HEK293 (cell line): ENCODE measurements around the gene PTRH1.

Source experiments
- GLIS1 ChIP-seq: fragments of 450-650 bp; formaldehyde crosslinking; IDR thresholded peaks from 2 replicates; pipeline ENCODE4 v1.5.1; 2016; ENCODE audit warnings: missing biosample characterization, missing genetic modification characterization
- KLF1 ChIP-seq: fragments of 450-650 bp; formaldehyde crosslinking; IDR thresholded peaks from 2 replicates; pipeline ENCODE4 v1.5.1; 2016; ENCODE audit warnings: missing biosample characterization, missing genetic modification characterization
- ZBTB17 ChIP-seq: fragments of 450-650 bp; formaldehyde crosslinking; IDR thresholded peaks from 2 replicates; pipeline ENCODE4 v1.5.1; 2016; ENCODE audit warnings: missing biosample characterization, missing genetic modification characterization
- ZFP37 ChIP-seq: fragments of 450-650 bp; formaldehyde crosslinking; IDR thresholded peaks from 2 replicates; pipeline ENCODE4 v1.5.1; 2016; ENCODE audit warnings: missing biosample characterization, missing genetic modification characterization
- ZNF23 ChIP-seq: fragments of 450-650 bp; formaldehyde crosslinking; IDR thresholded peaks from 2 replicates; pipeline ENCODE4 v1.5.1; 2016; ENCODE audit warnings: missing biosample characterization, missing genetic modification characterization, borderline replicate concordance
- ZNF600 ChIP-seq: fragments of 450-650 bp; formaldehyde crosslinking; IDR thresholded peaks from 2 replicates; pipeline ENCODE4 v1.5.1; 2016; ENCODE audit warnings: missing biosample characterization, missing genetic modification characterization
- ZNF629 ChIP-seq: fragments of 450-650 bp; formaldehyde crosslinking; IDR thresholded peaks from 2 replicates; pipeline ENCODE4 v1.5.1; 2017; ENCODE audit warnings: missing biosample characterization, missing genetic modification characterization
- ZNF76 ChIP-seq: fragments of 450-650 bp; formaldehyde crosslinking; IDR thresholded peaks from 2 replicates; pipeline ENCODE4; 2016; ENCODE audit warnings: low read depth, missing biosample characterization, missing genetic modification characterization, borderline replicate concordance
- ZNF843 ChIP-seq: fragments of 450-650 bp; formaldehyde crosslinking; IDR thresholded peaks from 2 replicates; pipeline ENCODE4 v1.5.1; 2016; ENCODE audit warnings: missing biosample characterization, missing genetic modification characterization
- ZXDB ChIP-seq: fragments of 450-650 bp; formaldehyde crosslinking; IDR thresholded peaks from 2 replicates; pipeline ENCODE4 v1.5.1; 2016; ENCODE audit warnings: missing biosample characterization, missing genetic modification characterization
- TF ChIP-seq, protein P1 (sequence below): fragments of 450-650 bp; formaldehyde crosslinking; IDR thresholded peaks from 2 replicates; pipeline ENCODE4 v1.5.1; 2016; ENCODE audit warnings: missing biosample characterization, missing genetic modification characterization, borderline replicate concordance
- TF ChIP-seq, protein P2 (sequence below): fragments of 450-650 bp; formaldehyde crosslinking; IDR thresholded peaks from 2 replicates; pipeline ENCODE4 v1.5.1; 2016; ENCODE audit warnings: missing biosample characterization, missing genetic modification characterization, low read depth
- TF ChIP-seq, protein P3 (sequence below): fragments of 450-650 bp; formaldehyde crosslinking; IDR thresholded peaks from 2 replicates; pipeline ENCODE4 v1.5.1; 2016; ENCODE audit warnings: missing biosample characterization, missing genetic modification characterization
- TF ChIP-seq, protein P4 (sequence below): fragments of 450-650 bp; formaldehyde crosslinking; optimal IDR thresholded peaks from 2 replicates; pipeline ENCODE3; 2016; ENCODE audit warnings: missing biosample characterization, mild to moderate bottlenecking, missing genetic modification characterization
- TF ChIP-seq, protein P5 (sequence below): fragments of 450-650 bp; formaldehyde crosslinking; IDR thresholded peaks from 2 replicates; pipeline ENCODE4 v1.5.1; 2016; ENCODE audit warnings: missing biosample characterization, missing genetic modification characterization
- TF ChIP-seq, protein P6 (sequence below): fragments of 450-650 bp; formaldehyde crosslinking; IDR thresholded peaks from 2 replicates; pipeline ENCODE4 v1.5.1; 2016; ENCODE audit warnings: missing biosample characterization, missing genetic modification characterization
- TF ChIP-seq, protein P7 (sequence below): fragments of 450-650 bp; formaldehyde crosslinking; IDR thresholded peaks from 2 replicates; pipeline ENCODE4 v1.5.1; 2016; ENCODE audit warnings: missing biosample characterization, missing genetic modification characterization
- TF ChIP-seq, protein P8 (sequence below): fragments of 450-650 bp; formaldehyde crosslinking; IDR thresholded peaks from 2 replicates; pipeline ENCODE4 v1.5.1; 2016; ENCODE audit warnings: missing biosample characterization, missing genetic modification characterization

Gene PTRH1

DNA sequence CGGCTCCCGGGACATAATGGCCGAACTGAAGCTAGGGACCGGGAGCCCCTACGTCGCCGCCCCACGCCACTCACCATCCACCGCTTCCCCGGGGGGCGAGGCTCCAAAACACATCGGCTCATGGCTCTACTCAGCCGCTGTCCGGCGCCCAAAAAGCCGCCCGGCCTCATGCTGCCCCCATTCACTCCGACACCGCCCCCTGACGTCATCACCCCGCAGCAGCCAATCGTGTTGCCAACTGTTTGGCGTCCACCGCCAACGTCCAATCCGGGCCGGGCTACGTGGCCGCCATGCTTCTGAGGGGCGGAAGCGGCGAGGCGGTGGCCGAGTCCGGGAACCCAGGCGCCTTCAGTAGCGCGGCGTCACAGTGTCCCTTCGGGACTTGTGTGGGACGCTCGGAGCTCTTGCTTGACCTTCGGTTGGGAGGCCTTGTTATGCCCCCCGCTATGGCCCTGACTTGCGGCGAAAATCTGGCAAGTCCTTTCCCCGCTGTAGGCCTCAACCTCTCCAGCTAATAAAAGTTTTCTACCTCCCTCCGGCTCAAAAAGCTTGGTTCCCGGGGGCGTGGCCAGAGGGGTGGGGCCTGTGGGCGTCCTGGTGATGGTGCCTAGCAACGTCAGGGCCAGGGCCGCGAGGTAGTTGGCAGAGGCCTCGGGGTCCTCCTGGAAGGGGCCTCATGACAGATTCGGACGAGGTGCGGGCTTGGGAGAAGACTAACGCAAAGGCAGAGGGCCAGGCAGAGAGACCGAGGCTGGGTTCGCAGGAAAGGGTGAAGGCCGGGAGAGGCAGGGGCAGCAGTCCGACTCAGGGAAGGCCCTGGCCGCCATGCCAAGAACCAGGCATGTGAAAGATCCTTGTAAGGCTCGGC lies at the start of gene PTRH1, which contains the start of gene TTC16 (continued):
- TF ChIP-seq, protein P1, sequence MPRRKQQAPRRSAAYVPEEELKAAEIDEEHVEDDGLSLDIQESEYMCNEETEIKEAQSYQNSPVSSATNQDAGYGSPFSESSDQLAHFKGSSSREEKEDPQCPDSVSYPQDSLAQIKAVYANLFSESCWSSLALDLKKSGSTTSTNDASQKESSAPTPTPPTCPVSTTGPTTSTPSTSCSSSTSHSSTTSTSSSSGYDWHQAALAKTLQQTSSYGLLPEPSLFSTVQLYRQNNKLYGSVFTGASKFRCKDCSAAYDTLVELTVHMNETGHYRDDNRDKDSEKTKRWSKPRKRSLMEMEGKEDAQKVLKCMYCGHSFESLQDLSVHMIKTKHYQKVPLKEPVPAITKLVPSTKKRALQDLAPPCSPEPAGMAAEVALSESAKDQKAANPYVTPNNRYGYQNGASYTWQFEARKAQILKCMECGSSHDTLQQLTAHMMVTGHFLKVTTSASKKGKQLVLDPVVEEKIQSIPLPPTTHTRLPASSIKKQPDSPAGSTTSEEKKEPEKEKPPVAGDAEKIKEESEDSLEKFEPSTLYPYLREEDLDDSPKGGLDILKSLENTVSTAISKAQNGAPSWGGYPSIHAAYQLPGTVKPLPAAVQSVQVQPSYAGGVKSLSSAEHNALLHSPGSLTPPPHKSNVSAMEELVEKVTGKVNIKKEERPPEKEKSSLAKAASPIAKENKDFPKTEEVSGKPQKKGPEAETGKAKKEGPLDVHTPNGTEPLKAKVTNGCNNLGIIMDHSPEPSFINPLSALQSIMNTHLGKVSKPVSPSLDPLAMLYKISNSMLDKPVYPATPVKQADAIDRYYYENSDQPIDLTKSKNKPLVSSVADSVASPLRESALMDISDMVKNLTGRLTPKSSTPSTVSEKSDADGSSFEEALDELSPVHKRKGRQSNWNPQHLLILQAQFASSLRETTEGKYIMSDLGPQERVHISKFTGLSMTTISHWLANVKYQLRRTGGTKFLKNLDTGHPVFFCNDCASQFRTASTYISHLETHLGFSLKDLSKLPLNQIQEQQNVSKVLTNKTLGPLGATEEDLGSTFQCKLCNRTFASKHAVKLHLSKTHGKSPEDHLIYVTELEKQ (tag by site-specific recombination), result no peak
- TF ChIP-seq, protein P2, sequence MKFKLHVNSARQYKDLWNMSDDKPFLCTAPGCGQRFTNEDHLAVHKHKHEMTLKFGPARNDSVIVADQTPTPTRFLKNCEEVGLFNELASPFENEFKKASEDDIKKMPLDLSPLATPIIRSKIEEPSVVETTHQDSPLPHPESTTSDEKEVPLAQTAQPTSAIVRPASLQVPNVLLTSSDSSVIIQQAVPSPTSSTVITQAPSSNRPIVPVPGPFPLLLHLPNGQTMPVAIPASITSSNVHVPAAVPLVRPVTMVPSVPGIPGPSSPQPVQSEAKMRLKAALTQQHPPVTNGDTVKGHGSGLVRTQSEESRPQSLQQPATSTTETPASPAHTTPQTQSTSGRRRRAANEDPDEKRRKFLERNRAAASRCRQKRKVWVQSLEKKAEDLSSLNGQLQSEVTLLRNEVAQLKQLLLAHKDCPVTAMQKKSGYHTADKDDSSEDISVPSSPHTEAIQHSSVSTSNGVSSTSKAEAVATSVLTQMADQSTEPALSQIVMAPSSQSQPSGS (tag by site-specific recombination), result peak; percentile 99
- TF ChIP-seq GLIS1 (peak; percentile 8; the same call in 1 of the 2 replicates), ZNF843 (tag by site-specific recombination) (no peak), KLF1 (0 out of 2 replicates have a peak, but pooled peaks have one; percentile 35), ZXDB (peak; percentile 42; the same call in 1 of the 2 replicates), ZNF76 (tag by site-specific recombination) (peak; percentile 83), ZBTB17 (tag by site-specific recombination) (peak; percentile 84), ZNF23 (tag by site-specific recombination) (no peak), ZFP37 (tag by site-specific recombination) (no peak), ZNF600 (tag by site-specific recombination) (peak; percentile 36; the same call in 1 of the 2 replicates), ZNF629 (tag by site-specific recombination) (peak; percentile 92)
- TF ChIP-seq, protein P3, sequence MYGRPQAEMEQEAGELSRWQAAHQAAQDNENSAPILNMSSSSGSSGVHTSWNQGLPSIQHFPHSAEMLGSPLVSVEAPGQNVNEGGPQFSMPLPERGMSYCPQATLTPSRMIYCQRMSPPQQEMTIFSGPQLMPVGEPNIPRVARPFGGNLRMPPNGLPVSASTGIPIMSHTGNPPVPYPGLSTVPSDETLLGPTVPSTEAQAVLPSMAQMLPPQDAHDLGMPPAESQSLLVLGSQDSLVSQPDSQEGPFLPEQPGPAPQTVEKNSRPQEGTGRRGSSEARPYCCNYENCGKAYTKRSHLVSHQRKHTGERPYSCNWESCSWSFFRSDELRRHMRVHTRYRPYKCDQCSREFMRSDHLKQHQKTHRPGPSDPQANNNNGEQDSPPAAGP (tag by site-specific recombination), result peak; percentile 55; the same call in 1 of the 2 replicates
- TF ChIP-seq, protein P4, sequence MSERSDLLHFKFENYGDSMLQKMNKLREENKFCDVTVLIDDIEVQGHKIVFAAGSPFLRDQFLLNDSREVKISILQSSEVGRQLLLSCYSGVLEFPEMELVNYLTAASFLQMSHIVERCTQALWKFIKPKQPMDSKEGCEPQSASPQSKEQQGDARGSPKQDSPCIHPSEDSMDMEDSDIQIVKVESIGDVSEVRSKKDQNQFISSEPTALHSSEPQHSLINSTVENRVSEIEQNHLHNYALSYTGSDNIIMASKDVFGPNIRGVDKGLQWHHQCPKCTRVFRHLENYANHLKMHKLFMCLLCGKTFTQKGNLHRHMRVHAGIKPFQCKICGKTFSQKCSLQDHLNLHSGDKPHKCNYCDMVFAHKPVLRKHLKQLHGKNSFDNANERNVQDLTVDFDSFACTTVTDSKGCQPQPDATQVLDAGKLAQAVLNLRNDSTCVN (tag by site-specific recombination), result peak; percentile 27
- TF ChIP-seq, protein P5, sequence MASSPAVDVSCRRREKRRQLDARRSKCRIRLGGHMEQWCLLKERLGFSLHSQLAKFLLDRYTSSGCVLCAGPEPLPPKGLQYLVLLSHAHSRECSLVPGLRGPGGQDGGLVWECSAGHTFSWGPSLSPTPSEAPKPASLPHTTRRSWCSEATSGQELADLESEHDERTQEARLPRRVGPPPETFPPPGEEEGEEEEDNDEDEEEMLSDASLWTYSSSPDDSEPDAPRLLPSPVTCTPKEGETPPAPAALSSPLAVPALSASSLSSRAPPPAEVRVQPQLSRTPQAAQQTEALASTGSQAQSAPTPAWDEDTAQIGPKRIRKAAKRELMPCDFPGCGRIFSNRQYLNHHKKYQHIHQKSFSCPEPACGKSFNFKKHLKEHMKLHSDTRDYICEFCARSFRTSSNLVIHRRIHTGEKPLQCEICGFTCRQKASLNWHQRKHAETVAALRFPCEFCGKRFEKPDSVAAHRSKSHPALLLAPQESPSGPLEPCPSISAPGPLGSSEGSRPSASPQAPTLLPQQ (tag by site-specific recombination), result 0 out of 2 replicates have a peak, but pooled peaks have one; percentile 21
- TF ChIP-seq, protein P6, sequence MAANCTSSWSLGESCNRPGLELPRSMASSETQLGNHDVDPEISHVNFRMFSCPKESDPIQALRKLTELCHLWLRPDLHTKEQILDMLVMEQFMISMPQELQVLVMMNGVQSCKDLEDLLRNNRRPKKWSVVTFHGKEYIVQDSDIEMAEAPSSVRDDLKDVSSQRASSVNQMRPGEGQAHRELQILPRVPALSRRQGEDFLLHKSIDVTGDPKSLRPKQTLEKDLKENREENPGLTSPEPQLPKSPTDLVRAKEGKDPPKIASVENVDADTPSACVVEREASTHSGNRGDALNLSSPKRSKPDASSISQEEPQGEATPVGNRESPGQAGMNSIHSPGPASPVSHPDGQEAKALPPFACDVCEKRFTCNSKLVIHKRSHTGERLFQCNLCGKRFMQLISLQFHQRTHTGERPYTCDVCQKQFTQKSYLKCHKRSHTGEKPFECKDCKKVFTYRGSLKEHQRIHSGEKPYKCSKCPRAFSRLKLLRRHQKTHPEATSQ (tag by site-specific recombination), result peak; percentile 32; the same call in 1 of the 2 replicates
- TF ChIP-seq, protein P7, sequence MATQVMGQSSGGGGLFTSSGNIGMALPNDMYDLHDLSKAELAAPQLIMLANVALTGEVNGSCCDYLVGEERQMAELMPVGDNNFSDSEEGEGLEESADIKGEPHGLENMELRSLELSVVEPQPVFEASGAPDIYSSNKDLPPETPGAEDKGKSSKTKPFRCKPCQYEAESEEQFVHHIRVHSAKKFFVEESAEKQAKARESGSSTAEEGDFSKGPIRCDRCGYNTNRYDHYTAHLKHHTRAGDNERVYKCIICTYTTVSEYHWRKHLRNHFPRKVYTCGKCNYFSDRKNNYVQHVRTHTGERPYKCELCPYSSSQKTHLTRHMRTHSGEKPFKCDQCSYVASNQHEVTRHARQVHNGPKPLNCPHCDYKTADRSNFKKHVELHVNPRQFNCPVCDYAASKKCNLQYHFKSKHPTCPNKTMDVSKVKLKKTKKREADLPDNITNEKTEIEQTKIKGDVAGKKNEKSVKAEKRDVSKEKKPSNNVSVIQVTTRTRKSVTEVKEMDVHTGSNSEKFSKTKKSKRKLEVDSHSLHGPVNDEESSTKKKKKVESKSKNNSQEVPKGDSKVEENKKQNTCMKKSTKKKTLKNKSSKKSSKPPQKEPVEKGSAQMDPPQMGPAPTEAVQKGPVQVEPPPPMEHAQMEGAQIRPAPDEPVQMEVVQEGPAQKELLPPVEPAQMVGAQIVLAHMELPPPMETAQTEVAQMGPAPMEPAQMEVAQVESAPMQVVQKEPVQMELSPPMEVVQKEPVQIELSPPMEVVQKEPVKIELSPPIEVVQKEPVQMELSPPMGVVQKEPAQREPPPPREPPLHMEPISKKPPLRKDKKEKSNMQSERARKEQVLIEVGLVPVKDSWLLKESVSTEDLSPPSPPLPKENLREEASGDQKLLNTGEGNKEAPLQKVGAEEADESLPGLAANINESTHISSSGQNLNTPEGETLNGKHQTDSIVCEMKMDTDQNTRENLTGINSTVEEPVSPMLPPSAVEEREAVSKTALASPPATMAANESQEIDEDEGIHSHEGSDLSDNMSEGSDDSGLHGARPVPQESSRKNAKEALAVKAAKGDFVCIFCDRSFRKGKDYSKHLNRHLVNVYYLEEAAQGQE, result peak; percentile 74
- TF ChIP-seq, protein P8, sequence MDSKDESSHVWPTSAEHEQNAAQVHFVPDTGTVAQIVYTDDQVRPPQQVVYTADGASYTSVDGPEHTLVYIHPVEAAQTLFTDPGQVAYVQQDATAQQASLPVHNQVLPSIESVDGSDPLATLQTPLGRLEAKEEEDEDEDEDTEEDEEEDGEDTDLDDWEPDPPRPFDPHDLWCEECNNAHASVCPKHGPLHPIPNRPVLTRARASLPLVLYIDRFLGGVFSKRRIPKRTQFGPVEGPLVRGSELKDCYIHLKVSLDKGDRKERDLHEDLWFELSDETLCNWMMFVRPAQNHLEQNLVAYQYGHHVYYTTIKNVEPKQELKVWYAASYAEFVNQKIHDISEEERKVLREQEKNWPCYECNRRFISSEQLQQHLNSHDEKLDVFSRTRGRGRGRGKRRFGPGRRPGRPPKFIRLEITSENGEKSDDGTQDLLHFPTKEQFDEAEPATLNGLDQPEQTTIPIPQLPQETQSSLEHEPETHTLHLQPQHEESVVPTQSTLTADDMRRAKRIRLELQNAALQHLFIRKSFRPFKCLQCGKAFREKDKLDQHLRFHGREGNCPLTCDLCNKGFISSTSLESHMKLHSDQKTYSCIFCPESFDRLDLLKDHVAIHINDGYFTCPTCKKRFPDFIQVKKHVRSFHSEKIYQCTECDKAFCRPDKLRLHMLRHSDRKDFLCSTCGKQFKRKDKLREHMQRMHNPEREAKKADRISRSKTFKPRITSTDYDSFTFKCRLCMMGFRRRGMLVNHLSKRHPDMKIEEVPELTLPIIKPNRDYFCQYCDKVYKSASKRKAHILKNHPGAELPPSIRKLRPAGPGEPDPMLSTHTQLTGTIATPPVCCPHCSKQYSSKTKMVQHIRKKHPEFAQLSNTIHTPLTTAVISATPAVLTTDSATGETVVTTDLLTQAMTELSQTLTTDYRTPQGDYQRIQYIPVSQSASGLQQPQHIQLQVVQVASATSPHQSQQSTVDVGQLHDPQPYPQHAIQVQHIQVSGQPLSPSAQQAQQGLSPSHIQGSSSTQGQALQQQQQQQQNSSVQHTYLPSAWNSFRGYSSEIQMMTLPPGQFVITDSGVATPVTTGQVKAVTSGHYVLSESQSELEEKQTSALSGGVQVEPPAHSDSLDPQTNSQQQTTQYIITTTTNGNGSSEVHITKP (tag by site-specific recombination), result peak; percentile 92
